ENCODE results near the gene MRPS10.

DNA sequence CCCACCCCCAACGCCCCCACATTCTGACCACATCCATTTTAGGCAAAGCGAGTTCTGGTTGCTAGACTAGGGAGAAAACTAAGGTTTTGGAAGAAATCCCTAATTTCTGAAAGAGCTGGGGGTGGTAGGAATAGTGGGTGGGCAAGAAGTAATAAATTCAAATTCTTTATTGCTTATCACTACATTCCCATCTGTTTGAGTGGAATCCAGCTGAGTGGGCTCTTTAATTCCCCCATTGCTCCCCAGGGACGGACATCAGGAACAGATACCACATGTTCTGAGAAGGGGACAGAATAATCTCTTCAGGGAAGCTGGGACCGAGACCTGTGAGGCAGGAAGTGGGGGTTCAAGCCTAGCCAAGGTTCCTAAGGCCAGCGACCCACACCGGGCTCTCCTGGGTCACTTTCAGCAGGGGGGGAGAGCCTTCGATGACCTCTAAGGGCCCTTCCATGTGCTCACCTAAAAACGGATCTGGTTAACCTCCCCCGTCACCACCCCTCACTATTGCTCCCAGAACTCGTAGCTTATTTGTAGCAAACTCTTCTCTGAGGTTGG lies 42.3 kb upstream of the MRPS10 start:
- TF ChIP-seq, protein P1, sequence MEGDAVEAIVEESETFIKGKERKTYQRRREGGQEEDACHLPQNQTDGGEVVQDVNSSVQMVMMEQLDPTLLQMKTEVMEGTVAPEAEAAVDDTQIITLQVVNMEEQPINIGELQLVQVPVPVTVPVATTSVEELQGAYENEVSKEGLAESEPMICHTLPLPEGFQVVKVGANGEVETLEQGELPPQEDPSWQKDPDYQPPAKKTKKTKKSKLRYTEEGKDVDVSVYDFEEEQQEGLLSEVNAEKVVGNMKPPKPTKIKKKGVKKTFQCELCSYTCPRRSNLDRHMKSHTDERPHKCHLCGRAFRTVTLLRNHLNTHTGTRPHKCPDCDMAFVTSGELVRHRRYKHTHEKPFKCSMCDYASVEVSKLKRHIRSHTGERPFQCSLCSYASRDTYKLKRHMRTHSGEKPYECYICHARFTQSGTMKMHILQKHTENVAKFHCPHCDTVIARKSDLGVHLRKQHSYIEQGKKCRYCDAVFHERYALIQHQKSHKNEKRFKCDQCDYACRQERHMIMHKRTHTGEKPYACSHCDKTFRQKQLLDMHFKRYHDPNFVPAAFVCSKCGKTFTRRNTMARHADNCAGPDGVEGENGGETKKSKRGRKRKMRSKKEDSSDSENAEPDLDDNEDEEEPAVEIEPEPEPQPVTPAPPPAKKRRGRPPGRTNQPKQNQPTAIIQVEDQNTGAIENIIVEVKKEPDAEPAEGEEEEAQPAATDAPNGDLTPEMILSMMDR (IDR thresholded peaks at IDR 0.05) = no peak
- TF ChIP-seq POLR2A (IDR thresholded peaks at IDR 0.05) = no peak
